Panc1 (cell line): Measurements from ENCODE around the gene MYL12A.

Source experiments
- CTCF ChIP-seq: fragments of 450-650 bp; IDR thresholded peaks from 2 replicates; pipeline ENCODE4 v1.5.1; 2017; ENCODE audit warnings: mild to moderate bottlenecking
- POLR2AphosphoS5 ChIP-seq: IDR thresholded peaks from 2 replicates; pipeline ENCODE4 v1.6.1; 2012; ENCODE audit warnings: mild to moderate bottlenecking, low read depth, low read length, moderate library complexity
- REST ChIP-seq, 2 experiments: IDR thresholded peaks; 2 replicates each; pipeline ENCODE4 v1.6.1; 2011 to 2012; ENCODE audit warnings: low read depth in 2 of 2, control low read depth in 1 of 2, low read length in 1 of 2, mild to moderate bottlenecking in 1 of 2, moderate library complexity in 1 of 2; ENCODE audit not compliant: insufficient read depth in 1 of 2
- SIN3A ChIP-seq: IDR thresholded peaks from 2 replicates; pipeline ENCODE4 v1.6.1; 2012; ENCODE audit warnings: low read depth, mild to moderate bottlenecking, low read length, moderate library complexity, borderline replicate concordance; ENCODE audit not compliant: insufficient read depth
- TCF7L2 ChIP-seq: IDR thresholded peaks from 2 replicates; pipeline ENCODE4 v1.6.1; 2011; ENCODE audit warnings: mild to moderate bottlenecking, low read depth, low read length, inconsistent platforms

- TF ChIP-seq CTCF (no peak), POLR2AphosphoS5 (no peak), SIN3A (no peak), REST (IDR thresholded peaks at IDR 0.05; ENCODE audit: insufficient read depth in 1 of 2, low read depth in 2 of 2, low read length in 1 of 2) (no peak), TCF7L2 (no peak)
Measured at GRCh38 chr18:3260995-3261372, 13.4 kb downstream of the MYL12A start.
